DOHH2 (cell line): ENCODE results near the gene P2RY6.

Experiments
- H3F3A ChIP-seq: fragments of 200-600 bp; sonication (generic), shearing (Covaris generic); 2 replicates; pipeline ENCODE4 v1.6.0; 2016; ENCODE audit warnings: antibody characterized with exemption, mild to moderate bottlenecking; ENCODE audit not compliant: control insufficient read depth, insufficient read depth
- H3K27ac ChIP-seq: fragments of 200-600 bp; sonication (generic); 2 replicates; pipeline ENCODE4 v1.5.1; 2014; ENCODE audit warnings: low read depth, mild to moderate bottlenecking, low read length, moderate library complexity
- H3K27me3 ChIP-seq: fragments of 200-600 bp; sonication (generic); 2 replicates; pipeline ENCODE4 v1.6.1; 2014; ENCODE audit warnings: mild to moderate bottlenecking, low read length, mixed read lengths; ENCODE audit not compliant: control insufficient read depth
- H3K36me3 ChIP-seq: fragments of 200-600 bp; sonication (generic); 2 replicates; pipeline ENCODE4 v1.6.1; 2014; ENCODE audit warnings: mild to moderate bottlenecking, low read length, moderate library complexity, mixed read lengths; ENCODE audit not compliant: control insufficient read depth
- H3K4me1 ChIP-seq: fragments of 200-600 bp; sonication (generic); 2 replicates; pipeline ENCODE4 v1.6.1; 2014; ENCODE audit warnings: mild to moderate bottlenecking, low read length, mixed read lengths; ENCODE audit not compliant: control insufficient read depth
- H3K4me2 ChIP-seq: fragments of 200-600 bp; sonication (generic); 2 replicates; pipeline ENCODE4 v1.6.0; 2014; ENCODE audit warnings: mild to moderate bottlenecking, low read length, moderate library complexity
- H3K4me3 ChIP-seq: fragments of 200-600 bp; sonication (generic); 2 replicates; pipeline ENCODE4 v1.5.1; 2014; ENCODE audit warnings: mild to moderate bottlenecking, low read length, mixed read lengths
- H3K79me2 ChIP-seq: fragments of 200-600 bp; sonication (generic); 2 replicates; pipeline ENCODE4 v1.6.1; 2014; ENCODE audit warnings: mild to moderate bottlenecking, low read length, mixed read lengths; ENCODE audit not compliant: control insufficient read depth
- H3K9me2 ChIP-seq: fragments of 200-600 bp; sonication (generic); replicated peaks from 2 replicates; pipeline ENCODE4 v1.6.1; 2014; ENCODE audit warnings: mild to moderate bottlenecking, low read length, mixed read lengths; ENCODE audit not compliant: control insufficient read depth
- H3K9me3 ChIP-seq: fragments of 200-600 bp; sonication (generic); 2 replicates; pipeline ENCODE4 v1.6.1; 2014; ENCODE audit warnings: antibody characterized with exemption, low read length, mixed read lengths; ENCODE audit not compliant: control insufficient read depth, insufficient read depth
- H4K20me1 ChIP-seq: fragments of 200-600 bp; sonication (generic); 2 replicates; pipeline ENCODE4 v1.6.0; 2014; ENCODE audit warnings: low read depth, mild to moderate bottlenecking, antibody characterized with exemption, low read length, moderate library complexity; ENCODE audit not compliant: control insufficient read depth, insufficient read depth
- CTCF ChIP-seq: fragments of 200-600 bp; sonication (generic); IDR thresholded peaks from one replicate; pipeline ENCODE4 v1.5.1; 2014; ENCODE audit warnings: antibody characterized with exemption, mild to moderate bottlenecking, low read depth, low read length; ENCODE audit not compliant: poor library complexity, severe bottlenecking
- EZH2phosphoT487 ChIP-seq: fragments of 200-600 bp; sonication (generic); IDR thresholded peaks from 2 replicates; pipeline ENCODE4 v1.6.1; 2017; ENCODE audit warnings: borderline replicate concordance, mild to moderate bottlenecking, antibody characterized with exemption, low read length, moderate library complexity, mixed read lengths

The P2RY6 gene

GRCh38 chr11:73337846-73338245 is 65.7 kb downstream of the P2RY6 start:
- H3K27ac ChIP-seq, result no peak overlapping the region
- H3K27me3 ChIP-seq, result peaks cover 4% of the 10 kb centered on the region; the same call in 1 of the 2 replicates
- no peaks in the 10 kb centered on the region for H3K36me3 ChIP-seq
- no peaks in the 10 kb centered on the region for H4K20me1 ChIP-seq
- no peaks in the 10 kb centered on the region for H3K9me3 ChIP-seq
- H3K4me1 ChIP-seq, result peaks cover 4% of the 10 kb centered on the region
- no peaks in the 10 kb centered on the region for H3K79me2 ChIP-seq
- no peaks in the 10 kb centered on the region for H3K9me2 ChIP-seq
- no peaks in the 10 kb centered on the region for H3F3A ChIP-seq
- no peak for TF ChIP-seq CTCF
- no peak for TF ChIP-seq EZH2phosphoT487
- no peak overlapping the region for H3K4me2 ChIP-seq
- H3K4me3 ChIP-seq, result no peak overlapping the region

- Histone ChIP-seq H3K4me2 (no peak overlapping the region), H3K79me2 (no peaks in the 10 kb centered on the region), H3K4me3 (no peak overlapping the region), H3K27me3 (peaks cover 4% of the 10 kb centered on the region; the same call in 1 of the 2 replicates), H3K9me2 (no peaks in the 10 kb centered on the region), H3K9me3 (no peaks in the 10 kb centered on the region), H3K36me3 (no peaks in the 10 kb centered on the region), H3K27ac (no peak overlapping the region), H3K4me1 (peaks cover 4% of the 10 kb centered on the region), H4K20me1 (no peaks in the 10 kb centered on the region), H3F3A (no peaks in the 10 kb centered on the region)
- TF ChIP-seq EZH2phosphoT487 (no peak), CTCF (no peak)
These were observed 66.1 kb downstream of the P2RY6 start for GRCh38 chr11:73338279-73338678.

- no peak overlapping the region for H3K27ac ChIP-seq
- H4K20me1 ChIP-seq, result no peaks in the 10 kb centered on the region
- peaks cover 4% of the 10 kb centered on the region; the same call in 1 of the 2 replicates for H3K27me3 ChIP-seq
- no peak for TF ChIP-seq CTCF
- TF ChIP-seq EZH2phosphoT487, result no peak
- H3K4me3 ChIP-seq, result no peak overlapping the region
- no peaks in the 10 kb centered on the region for H3K9me2 ChIP-seq
- H3K9me3 ChIP-seq, result no peaks in the 10 kb centered on the region
- no peak overlapping the region for H3K4me2 ChIP-seq
- H3F3A ChIP-seq, result no peaks in the 10 kb centered on the region
- H3K79me2 ChIP-seq, result no peaks in the 10 kb centered on the region
- no peaks in the 10 kb centered on the region for H3K36me3 ChIP-seq
- H3K4me1 ChIP-seq, result peaks cover 2% of the 10 kb centered on the region
These were observed 68.0 kb downstream of the P2RY6 start for GRCh38 chr11:73340164-73340563.
